OCI-LY7 (cell line): Measurements from ENCODE around the gene RAET1L. TPM values are rescaled to one million over a fixed set of nuclear protein-coding genes. Genes with fewer than 3 reads are reported as not detected.
"Not testable (repeated sequence)": the region's sequence is repeated elsewhere in the genome, so short reads cannot be mapped to it uniquely, and the experiment has no call there.

Experiments used
- BruUV-seq: library from RNA; stranded (reverse); fragments of 400-500 nt; replicated peaks from 2 replicates; lab custom pipeline; 2021; lab: Mats Ljungman, UMichigan
- CTCF ChIA-PET: fragments of 300-600 bp; sonication (Branson Sonifier 250); formaldehyde crosslinking; loops from one replicate; lab custom pipeline; 2022; ENCODE audit warnings: antibody characterized with exemption; ENCODE audit not compliant: unreplicated experiment; lab: Charles Lee
- POLR2A ChIA-PET: fragments of 300-600 bp; sonication (Branson Sonifier 250); formaldehyde crosslinking; loops from one replicate; lab custom pipeline; 2022; ENCODE audit warnings: antibody characterized with exemption; lab: Charles Lee
- DNase-seq: peaks from one replicate; pipeline ENCODE4 v3.0.0-alpha.2; 2015; ENCODE audit warnings: low spot score
- H2AFZ ChIP-seq: fragments of 200-600 bp; sonication (generic), shearing (Covaris generic); 2 replicates; pipeline ENCODE4 v1.6.1; 2014; ENCODE audit warnings: mild to moderate bottlenecking, antibody characterized with exemption, low read length, moderate library complexity
- H3K27ac ChIP-seq: fragments of 200-600 bp; sonication (generic); 2 replicates; pipeline ENCODE4 v1.5.1; 2014; ENCODE audit warnings: mixed run types, low read depth, mild to moderate bottlenecking, moderate library complexity, low read length, inconsistent platforms; ENCODE audit not compliant: poor library complexity, severe bottlenecking
- H3K36me3 ChIP-seq: fragments of 200-600 bp; sonication (generic); 2 replicates; pipeline ENCODE4 v1.6.1; 2014; ENCODE audit warnings: mild to moderate bottlenecking, antibody characterized with exemption, low read length, moderate library complexity, mixed read lengths; ENCODE audit not compliant: insufficient read depth
- H3K4me1 ChIP-seq: fragments of 200-600 bp; sonication (generic); 2 replicates; pipeline ENCODE4 v1.5.1; 2014; ENCODE audit warnings: mild to moderate bottlenecking, low read length; ENCODE audit not compliant: insufficient read depth, poor library complexity, severe bottlenecking
- H3K4me2 ChIP-seq: fragments of 200-600 bp; sonication (generic); 2 replicates; pipeline ENCODE4 v1.6.1; 2014; ENCODE audit warnings: mild to moderate bottlenecking, low read length
- H3K4me3 ChIP-seq: fragments of 200-600 bp; sonication (generic); 2 replicates; pipeline ENCODE4 v1.5.1; 2014; ENCODE audit warnings: mild to moderate bottlenecking, low read depth, low read length; ENCODE audit not compliant: poor library complexity, severe bottlenecking
- H3K79me2 ChIP-seq: fragments of 200-600 bp; sonication (generic); 2 replicates; pipeline ENCODE4 v1.6.1; 2016; ENCODE audit warnings: low read depth, mild to moderate bottlenecking, low read length, moderate library complexity, mixed read lengths; ENCODE audit not compliant: insufficient read depth
- H3K9me2 ChIP-seq: fragments of 200-600 bp; sonication (generic); 2 replicates; pipeline ENCODE4 v1.6.1; 2016; ENCODE audit warnings: mild to moderate bottlenecking, low read length, mixed read lengths; ENCODE audit not compliant: insufficient read depth
- H3K9me3 ChIP-seq: fragments of 200-600 bp; sonication (generic); 2 replicates; pipeline ENCODE4 v1.6.1; 2014; ENCODE audit warnings: mild to moderate bottlenecking, mixed run types, low read length, mixed read lengths
- H4K20me1 ChIP-seq: fragments of 200-600 bp; sonication (generic); 2 replicates; pipeline ENCODE4 v1.6.1; 2014; ENCODE audit warnings: mild to moderate bottlenecking, antibody characterized with exemption, low read length, moderate library complexity, mixed read lengths; ENCODE audit not compliant: insufficient read depth
- CTCF ChIP-seq: fragments of 200-600 bp; sonication (generic); conservative IDR thresholded peaks from 2 replicates; pipeline ENCODE4 v1.5.1; 2014; ENCODE audit warnings: mild to moderate bottlenecking, antibody characterized with exemption, low read length, moderate library complexity, mixed read lengths
- EZH2phosphoT487 ChIP-seq: fragments of 200-600 bp; sonication (generic); IDR thresholded peaks from 2 replicates; pipeline ENCODE4 v1.6.1; 2018; ENCODE audit warnings: low read depth, borderline replicate concordance, mild to moderate bottlenecking, mixed run types, antibody characterized with exemption, low read length, moderate library complexity, mixed read lengths
- intact Hi-C: fragments of 100-400 bp; cut with micrococcal nuclease; formaldehyde crosslinking; loops from one replicate; pipeline ENCODE4 v1.10.0; 2022; ENCODE audit not compliant: unreplicated experiment
- total RNA-seq, 2 experiments: library from RNA; depleted of rRNA in 1 of 2; stranded (reverse); fragments of >200 nt in 1 of 2; shearing (Covaris generic) in 1 of 2; gene quantifications; 2 replicates each; pipeline ENCODE4 v1.2.3, GENCODE V29; 2014 to 2022

Gene RAET1L
- total RNA-seq, 2 experiments from 2014 or later: not detected

GRCh38 chr6:149974825-149975224 is 50.5 kb downstream of the RAET1L start:
- no peaks in the 10 kb centered on the region for H3K79me2 ChIP-seq
- H3K9me3 ChIP-seq: no peaks in the 10 kb centered on the region
- intact Hi-C loops: no loop called here
- H3K36me3 ChIP-seq: no peaks in the 10 kb centered on the region
- no peak overlapping the region for H3K27ac ChIP-seq
- H3K9me2 ChIP-seq: no peaks in the 10 kb centered on the region
- no peak overlapping the region for H3K4me3 ChIP-seq
- no peak for TF ChIP-seq EZH2phosphoT487
- no peak for TF ChIP-seq CTCF
- no peaks in the 10 kb centered on the region for H4K20me1 ChIP-seq
- no TSS peak for BruUV-seq
- CTCF ChIA-PET: no interaction called here
- no peak overlapping the region for H2AFZ ChIP-seq
- POLR2A ChIA-PET: no interaction called here
- H3K4me2 ChIP-seq: no peak overlapping the region
- DNase-seq: no peak
- H3K4me1 ChIP-seq: no peaks in the 10 kb centered on the region

GRCh38 chr6:149974394-149974793 is 50.9 kb downstream of the RAET1L start:
- H3K79me2 ChIP-seq, H3K9me2 ChIP-seq, H3K27ac ChIP-seq, H4K20me1 ChIP-seq, POLR2A ChIA-PET, H3K4me2 ChIP-seq, intact Hi-C loops, H3K36me3 ChIP-seq, H3K9me3 ChIP-seq, BruUV-seq, H2AFZ ChIP-seq, H3K4me1 ChIP-seq, DNase-seq, CTCF ChIA-PET, H3K4me3 ChIP-seq: not testable (repeated sequence)

- BruUV-seq: no TSS peak
- DNase-seq: no peak
- H3K4me1 ChIP-seq: peaks cover 2% of the 10 kb centered on the region
- POLR2A ChIA-PET: no interaction called here
- no peak overlapping the region for H3K4me3 ChIP-seq
- H3K9me3 ChIP-seq: no peaks in the 10 kb centered on the region
- H3K79me2 ChIP-seq: no peaks in the 10 kb centered on the region
- no peaks in the 10 kb centered on the region for H4K20me1 ChIP-seq
- H3K4me2 ChIP-seq: no peak overlapping the region
- intact Hi-C loops: no loop called here
- no peaks in the 10 kb centered on the region for H3K36me3 ChIP-seq
- TF ChIP-seq CTCF (no peak), EZH2phosphoT487 (no peak)
- CTCF ChIA-PET: no interaction called here
- H3K27ac ChIP-seq: no peak overlapping the region
- no peaks in the 10 kb centered on the region for H3K9me2 ChIP-seq
- H2AFZ ChIP-seq: no peak overlapping the region
These were observed 55.7 kb downstream of the RAET1L start for GRCh38 chr6:149969635-149970034.

- H2AFZ ChIP-seq, H3K9me2 ChIP-seq, H3K9me3 ChIP-seq, intact Hi-C loops, H3K27ac ChIP-seq, CTCF ChIA-PET, H3K4me3 ChIP-seq, H3K36me3 ChIP-seq, POLR2A ChIA-PET, H4K20me1 ChIP-seq, H3K4me1 ChIP-seq, H3K79me2 ChIP-seq, BruUV-seq, DNase-seq, H3K4me2 ChIP-seq: not testable (repeated sequence)
These were observed 56.4 kb downstream of the RAET1L start for GRCh38 chr6:149968909-149969308.
